Glomerular endothelial cell (primary cell): ENCODE measurements around the gene EAF1. TPM values are rescaled to one million over a fixed set of nuclear protein-coding genes. Genes with fewer than 3 reads are reported as not detected.
"Not testable (repeated sequence)": the region's sequence is repeated elsewhere in the genome, so short reads cannot be mapped to it uniquely, and the experiment has no call there.

Experiments
- DNase-seq: peaks from one replicate; pipeline ENCODE4 v3.0.0-alpha.2; 2011; ENCODE audit warnings: low read depth, low spot score; ENCODE audit errors: extremely low read depth
- total RNA-seq: library from RNA; depleted of rRNA; stranded (reverse); fragments of >200 nt; gene quantifications from 2 replicates; pipeline ENCODE4 v1.2.3, GENCODE V29; 2015

The EAF1 gene
- total RNA-seq, 1 donor from 2014 or later: 26.4 TPM

DNA sequence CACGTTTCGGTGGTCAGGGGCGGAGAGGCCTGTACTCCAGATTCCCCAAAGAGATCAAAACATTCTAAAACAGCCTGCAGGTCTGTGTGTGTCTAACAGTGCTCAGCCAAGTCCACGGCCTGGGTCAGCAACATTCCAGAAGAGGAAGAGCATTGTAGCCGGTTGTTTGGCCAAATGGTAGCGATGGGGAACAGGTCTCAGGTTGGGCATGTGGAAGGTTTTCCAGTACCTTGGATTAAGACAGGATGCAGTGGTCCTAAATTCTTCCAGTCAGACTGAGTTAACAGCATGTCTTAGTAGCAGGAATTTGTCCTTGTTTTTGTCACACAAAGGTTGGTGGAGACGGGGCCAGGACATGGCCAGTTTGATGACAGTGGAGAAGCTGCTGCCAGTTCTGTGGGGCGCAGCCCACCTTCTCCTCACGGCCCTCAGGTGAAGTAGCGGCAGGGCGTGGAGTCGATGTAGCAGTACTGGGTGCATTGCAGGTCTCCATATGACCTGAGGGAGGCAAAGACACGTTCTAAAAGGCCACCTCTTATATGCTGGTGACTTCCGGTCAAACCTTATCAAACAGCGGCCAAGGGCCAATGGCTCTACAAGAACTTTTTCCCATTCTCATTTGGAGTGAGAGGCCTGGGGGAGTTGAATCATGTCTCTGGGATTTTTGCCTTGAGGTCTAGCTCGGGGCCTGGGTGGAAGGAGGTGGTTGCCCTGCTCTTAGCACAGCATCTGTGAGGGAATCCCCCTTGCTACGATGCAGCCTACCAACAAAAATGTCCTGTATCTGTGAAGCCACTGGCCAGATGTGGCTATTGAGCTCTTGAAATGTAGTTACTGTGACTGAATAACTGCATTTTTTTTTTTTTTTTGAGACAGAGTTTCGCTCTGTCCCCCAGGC lies 24.1 kb downstream of the EAF1 start:
- no peak for DNase-seq

DNA sequence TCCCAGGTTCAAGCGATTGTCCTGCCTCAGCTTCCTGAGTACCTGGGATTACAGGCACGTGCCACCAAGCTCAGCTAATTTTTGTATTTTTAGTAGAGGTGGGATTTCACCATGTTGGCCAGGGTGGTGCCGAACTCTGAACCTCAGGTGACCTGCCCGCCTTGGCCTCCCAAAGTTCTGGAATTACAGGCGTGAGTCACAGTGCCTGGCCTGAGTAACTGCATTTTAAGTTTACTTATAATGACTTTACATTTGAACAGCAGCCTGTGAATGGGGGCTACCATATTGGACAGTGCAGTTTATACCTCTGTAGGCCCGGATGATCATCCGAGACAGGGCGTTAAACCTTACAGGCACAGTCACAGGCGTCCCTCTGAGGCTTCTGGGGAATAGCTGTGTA lies 24.8 kb downstream of the EAF1 start:
- no peak for DNase-seq

DNA sequence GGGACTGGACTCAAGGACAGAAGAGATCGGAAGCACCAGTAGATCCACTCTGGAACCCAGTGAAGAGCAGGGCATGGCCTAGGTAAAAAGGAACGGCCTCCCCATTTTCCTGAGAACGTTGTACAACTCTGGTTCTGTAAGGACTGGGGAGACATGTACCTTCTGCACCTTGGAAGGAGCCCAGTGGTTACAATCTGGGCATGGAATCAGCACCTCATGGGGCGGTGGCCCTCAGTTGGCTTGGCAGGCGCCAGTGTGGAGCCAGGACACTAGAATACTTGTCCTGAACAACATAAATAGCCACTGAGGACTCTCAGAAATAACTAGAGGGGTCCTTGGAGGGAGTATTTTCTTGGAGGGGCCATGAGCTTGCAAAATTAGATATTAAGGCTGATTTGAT lies 25.6 kb downstream of the EAF1 start:
- DNase-seq: no peak

DNA sequence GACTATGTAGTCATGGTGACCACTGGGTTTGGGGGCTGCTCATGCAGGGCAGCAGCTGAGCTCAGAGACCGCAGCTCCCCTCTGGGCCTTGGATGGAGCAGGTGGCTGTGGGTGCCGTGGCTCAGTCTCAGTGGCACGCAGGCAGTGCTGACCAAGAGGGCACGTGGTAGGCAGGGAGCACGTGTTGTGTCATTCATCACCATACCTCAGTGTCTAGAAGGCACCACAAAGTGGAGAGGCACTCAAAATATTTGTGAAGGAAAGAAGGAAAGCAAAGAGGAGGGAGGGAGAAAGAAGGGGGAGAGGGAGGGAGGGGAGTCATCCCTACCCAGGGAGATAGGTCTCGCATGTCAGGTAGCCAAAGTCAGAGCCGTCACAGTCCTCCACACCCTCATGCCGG lies 26.1 kb downstream of the EAF1 start:
- DNase-seq: no peak

DNA sequence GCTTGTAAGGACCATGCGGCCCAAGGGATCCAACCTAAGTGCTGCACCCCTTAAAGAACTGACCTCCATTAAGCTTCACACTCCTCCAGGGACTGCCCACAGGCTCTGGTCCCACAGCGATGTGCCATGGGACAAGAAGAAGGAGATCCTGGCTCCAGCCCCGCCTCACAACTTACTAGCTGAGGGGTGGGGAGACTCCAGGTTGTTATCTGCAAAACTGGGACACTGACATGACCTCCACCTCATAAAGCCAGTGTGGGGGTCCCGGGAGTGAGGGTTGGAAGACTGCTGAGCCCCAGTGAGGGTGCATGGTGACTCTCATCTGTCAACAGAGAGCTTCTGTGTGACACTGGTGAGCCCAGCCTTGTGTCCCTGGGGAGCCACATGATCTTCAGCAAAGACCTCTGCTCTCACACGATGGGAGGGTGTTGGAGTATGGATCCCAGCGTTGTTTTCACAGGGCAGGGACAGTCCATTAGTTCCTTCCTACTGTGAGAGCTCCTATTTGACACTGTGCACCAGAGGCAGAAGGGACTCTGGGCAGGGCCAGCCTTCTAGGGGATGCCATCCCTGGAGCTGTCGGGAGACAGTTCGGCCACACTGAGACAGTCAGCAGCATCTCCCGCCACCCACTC lies 26.7 kb downstream of the EAF1 start:
- no peak for DNase-seq

DNA sequence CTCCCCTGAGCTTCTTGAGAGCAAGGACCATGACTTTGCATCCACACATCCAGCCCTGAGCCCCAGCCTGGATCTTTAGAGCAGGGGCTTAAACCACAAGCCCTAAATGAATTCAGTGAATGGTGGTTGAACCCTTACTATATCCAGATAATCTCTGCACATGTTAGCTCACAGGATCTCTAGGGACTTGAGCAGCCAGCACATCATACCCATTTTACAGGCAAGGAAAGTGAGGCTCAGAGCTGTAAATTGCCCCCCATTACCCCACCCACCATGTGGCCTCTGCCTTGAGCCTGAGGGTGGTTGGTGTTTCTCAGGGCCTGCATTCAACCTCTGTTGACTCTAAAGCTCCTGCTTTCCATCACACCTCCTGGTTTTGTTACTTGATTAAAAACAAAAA lies 27.6 kb downstream of the EAF1 start:
- DNase-seq: no peak

DNA sequence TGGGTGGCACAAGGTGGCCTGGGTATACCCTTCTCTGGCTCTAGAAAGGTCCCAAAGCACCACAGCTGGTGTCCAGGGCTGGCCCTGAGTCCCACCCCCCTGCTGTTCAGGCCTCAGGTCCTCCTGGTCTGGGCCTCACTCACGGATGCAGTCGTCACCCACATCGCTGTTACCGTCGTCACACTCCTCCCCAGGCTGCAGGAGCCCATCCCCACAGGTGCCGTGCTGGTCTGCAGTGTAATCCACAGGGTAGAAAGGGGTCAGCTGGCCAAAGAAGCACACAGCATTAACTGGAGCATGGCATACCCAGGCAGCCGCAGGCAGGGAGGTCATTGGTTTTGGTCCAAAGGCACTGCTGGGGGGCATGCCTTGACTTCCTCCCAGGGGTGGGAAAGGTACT lies 28.4 kb downstream of the EAF1 start:
- DNase-seq: no peak

DNA sequence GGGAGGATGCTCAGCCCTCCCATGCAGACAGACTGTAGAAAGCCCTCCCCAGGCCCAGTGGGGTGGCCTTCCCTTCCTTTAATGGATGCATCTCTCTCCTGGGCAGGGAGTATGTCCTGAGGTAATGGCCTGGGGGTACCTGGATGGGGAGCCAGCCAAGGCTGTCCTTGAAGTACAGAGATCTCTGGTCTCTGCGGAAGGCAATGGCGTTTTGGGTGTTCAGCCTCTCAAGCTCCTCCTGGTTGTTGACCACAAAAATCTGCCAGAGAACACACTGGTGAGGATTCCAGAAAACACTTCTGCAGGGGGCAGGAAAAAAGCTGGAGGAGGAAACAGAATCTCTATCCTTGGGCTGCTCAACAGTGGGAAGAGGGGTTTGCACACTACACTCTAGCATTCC lies 28.9 kb downstream of the EAF1 start:
- DNase-seq: no peak

DNA sequence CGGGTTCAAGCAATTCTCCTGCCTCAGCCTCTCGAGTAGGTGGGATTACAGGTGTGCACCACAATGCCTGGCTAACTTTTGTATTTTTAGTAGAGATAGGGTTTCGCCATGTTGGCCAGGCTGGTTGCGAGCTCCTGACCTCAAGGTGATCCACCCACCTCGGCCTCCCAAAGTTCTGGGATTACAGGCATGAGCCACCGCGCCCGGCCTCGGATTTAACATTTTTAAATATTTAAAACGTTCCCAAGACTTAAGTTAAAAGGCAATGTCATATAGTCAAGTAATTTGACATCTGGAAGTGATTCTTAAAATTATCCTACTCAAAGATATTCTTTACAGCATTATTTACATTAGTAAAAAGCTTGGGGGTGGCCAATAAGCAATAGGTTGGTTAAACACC lies 29.5 kb downstream of the EAF1 start:
- not testable (repeated sequence) for DNase-seq

DNA sequence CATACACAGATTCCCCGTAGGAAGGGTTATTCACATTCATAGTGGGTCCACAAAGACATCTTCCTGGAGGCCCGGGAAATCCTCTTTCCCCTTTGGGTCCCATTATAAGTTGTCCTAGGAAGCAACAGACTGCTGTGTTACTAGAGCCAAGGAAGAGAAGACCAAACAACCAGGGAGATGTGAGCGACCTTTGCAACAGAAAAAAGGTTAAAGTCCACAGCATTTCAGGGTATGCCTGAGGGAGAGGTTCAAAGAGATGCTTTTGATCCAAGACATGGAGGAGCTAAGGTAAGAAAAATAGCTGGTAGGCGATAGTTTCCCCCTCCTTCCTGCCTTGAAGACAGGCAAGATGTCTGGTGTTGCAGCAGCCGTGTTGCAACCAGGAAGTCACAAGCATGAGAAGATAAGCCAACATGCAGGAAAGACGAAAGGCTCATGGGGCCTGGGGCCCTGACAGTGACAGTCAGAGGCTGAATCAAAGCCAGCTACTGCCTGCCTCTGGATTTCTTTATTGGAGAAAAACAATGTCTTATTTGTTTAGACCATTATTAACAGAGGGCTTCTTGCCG lies 30.9 kb downstream of the EAF1 start:
- no peak for DNase-seq

DNA sequence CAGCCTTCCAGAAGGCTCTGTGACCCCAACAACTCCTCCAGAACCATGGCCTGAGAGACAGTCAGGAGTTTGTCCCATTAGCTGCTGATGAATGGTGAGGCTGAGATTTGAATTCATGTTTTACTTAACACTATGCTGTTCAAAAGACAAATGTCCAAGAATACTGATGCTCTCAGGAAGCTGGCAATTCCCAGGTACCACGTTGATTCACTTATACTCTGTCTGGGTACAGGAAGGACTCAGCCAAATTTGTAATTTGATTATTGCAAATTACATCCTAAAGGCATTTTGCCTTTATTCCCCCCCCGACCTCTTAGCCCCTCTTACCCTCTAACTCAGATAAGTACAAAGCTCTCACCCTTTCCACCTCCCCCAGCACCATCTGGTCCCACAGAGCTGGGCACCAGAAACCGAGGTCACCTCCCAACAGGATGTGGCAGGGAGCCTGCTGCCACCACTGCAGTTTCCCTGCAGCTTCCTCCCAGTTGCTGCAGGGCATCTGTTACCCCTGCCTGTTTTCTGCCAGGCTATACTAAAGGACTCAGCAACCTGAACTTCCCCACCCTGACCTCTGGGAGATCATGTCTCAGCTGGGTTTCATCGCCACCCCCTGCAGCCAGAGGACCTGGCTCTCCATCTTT lies 33.6 kb downstream of the EAF1 start:
- no peak for DNase-seq

DNA sequence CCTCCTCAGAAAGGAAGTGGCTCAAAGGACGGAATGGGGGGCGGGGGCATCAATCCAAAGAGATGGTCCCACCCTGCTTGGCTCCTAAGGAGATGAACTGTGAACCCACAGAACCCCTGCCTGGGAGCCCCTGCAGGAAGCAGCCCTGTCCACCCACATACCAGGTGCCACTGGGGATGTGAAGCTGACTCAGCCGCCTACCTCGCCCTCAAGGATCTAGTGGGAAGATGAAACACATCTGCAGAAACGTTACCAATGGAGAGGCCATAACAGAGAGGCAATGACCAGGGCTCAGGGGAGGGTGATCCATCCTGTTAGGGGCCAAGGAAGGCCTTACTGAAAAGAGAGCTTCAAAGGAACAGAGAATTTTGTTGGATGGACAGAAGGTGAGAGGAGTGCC lies 35.1 kb downstream of the EAF1 start:
- no peak for DNase-seq

DNA sequence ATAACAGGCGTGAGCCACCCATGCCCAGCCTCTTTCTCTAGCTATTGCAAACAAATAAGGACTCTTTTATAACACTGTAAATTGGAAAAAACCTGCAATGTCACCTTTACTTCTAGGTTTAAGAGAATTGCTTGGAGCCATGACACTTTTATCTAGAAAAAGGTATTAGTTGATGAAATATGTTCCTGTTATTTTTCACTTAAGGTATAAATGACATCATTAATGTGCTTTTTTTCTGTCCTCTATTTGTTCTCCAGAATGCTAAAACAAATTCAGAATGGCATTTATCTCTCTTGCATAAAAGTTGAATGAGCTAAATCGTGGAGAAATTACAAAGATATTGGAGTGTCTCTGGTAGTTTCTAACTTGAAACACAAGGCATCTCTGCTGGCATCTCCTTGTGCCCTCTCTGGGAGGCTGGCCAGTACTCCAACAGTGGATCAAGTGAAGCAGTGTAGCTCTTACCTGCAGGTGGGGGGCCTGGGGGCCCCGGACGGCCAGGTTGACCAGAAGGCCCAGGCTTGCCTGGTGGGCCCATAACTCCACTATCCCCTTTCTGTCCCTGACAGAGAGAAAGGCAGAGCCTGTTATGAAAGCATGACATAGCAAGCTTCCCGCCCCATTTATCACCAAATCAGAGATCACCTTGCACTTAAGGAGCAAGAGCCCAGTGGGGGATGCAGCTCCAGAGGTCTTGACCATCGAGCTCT lies 38.6 kb downstream of the EAF1 start:
- DNase-seq: no peak

DNA sequence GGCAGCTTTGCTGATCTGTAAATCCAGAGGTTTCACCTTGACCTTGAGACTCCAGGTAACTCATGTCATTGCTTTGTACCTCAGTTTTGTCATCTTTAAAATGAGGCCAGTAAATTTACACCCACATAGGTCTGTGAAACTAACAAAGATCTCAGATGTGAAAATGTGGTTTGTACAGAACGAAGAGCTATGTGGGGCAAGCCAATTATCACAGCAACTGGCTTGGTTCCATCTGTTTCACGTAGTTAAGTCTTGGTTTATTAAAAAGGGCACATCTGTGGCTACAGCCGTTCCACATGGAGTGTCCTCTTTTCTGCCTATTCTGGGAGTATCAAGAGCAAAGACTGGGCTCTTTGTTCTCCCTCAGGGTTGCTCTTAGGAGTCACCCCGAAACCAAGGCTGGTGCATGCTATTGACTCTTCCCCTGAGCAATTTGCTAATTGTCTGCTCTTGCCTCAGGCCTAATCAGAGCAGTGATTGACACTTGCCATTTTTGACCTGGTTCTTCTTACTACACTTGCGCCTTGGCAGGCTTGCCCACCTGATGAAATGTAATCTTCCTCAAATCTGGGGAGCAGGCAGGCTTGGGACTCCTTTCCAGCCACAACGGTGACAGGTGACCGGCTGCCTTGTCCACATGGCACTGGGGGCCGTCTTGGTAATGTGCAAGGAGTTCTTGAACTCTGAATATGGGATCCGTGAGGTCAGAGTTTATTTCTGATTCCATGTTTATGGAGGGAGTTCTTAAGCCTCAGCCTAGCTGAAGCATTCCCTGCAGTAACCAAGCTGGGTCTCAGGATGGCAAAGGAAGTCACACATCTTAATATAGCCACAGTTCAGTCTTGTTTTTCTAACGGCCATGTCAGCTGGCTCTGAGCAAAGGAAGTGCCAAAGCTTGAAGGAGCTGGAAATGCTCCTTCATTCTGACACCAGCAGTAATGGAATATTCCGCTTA lies 40.1 kb downstream of the EAF1 start:
- DNase-seq: no peak

DNA sequence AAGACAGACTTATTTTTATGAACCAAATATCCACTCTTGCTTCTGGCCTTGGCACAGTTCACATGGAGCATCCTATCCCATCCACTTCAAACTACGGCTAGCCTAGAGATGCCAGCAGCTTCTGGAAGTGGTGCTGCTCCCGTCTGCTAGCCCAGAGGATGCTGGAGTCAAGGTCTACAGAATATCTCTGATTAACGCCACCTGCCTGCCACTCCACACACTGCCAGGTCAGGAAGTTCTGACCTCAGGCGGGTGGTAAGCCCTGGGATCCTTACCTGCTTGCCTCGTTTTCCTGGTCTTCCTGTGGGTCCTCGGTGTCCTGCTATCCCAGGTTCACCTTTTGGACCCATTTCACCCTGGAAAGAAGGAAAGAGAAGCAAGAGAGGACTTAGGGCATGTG lies 42.9 kb downstream of the EAF1 start:
- DNase-seq: no peak

DNA sequence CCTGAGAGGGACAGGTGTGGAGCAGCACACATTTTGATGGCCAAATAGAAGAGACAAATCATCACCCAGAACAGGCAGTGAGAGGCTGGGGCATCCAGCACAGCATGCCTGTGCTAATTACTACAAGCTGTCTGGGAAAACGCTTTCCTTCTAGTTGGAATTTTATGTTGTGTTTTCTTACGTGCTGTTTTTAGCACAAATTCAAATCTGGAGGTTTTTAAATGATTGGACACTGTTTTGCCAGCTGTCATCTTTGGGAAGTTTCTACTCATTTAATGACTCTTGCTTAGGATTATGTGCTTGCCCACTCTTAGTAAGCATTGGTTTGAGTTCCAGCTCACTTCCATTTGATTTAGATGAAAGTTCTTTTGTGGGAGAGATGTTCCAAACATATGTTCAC lies 43.5 kb downstream of the EAF1 start:
- DNase-seq: no peak

DNA sequence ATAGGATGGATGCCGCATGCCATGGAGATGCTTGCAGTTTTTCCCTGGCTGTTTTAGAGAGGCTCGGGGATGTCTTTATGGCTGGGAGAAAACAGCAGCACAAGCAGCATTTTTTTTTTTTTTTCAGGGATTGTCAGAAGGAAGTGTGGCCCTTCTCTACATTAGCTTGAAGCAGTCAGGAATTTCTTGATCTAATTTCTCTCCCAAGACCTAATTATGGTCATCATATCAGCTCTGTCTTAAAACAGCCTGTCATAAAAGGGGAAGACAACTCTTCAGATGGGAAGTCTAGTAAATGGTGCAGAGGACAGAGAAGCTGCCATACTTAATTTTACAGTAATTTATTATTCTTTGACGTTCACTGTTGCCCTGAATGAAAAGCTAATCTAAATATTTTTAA lies 44.5 kb downstream of the EAF1 start:
- no peak for DNase-seq

DNA sequence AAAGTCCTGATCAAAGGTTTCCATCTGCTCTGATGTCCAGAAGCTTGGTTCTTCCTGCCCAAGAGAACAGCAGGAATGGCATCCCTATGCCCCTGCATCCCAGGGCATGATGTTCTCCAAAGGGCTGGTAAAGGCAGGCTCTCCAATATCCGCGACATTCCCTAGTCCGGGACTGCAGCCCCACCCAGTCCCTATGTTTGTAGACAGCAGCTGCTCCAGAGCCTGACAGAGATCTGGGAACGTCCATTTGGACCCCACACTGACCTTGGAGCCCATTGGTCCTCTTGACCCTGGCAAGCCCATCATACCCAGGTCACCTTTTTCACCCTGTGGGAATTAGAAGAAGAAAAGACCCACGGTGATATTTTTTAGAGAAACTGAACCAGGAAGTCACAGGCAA lies 47.8 kb downstream of the EAF1 start:
- DNase-seq: no peak

DNA sequence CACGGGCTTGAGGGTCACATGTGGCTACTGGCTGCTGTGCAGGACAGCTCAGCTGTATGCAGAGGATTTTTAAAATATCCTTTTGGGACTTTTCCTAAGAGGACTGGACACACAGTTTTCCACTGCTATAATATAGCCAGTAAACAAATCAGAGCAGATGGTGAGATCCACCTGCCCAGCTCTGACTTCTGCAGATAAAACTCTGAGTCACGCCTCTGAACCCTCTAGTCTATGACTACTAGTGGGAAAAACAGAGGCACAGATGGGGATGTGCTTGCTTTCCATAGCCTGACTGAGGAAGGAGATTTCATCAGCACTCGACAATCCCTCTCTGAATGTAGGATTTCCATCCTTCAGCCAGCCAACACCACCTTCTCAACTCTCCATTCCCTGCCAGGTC lies 49.0 kb downstream of the EAF1 start:
- no peak for DNase-seq
